Measurements from ENCODE around the gene PCK2. TPM values are rescaled to one million over a fixed set of nuclear protein-coding genes. Genes with fewer than 3 reads are reported as not detected.

The PCK2 gene
- total and polyA plus RNA-seq, 2 donors (not counting 3 experiments of a cell fraction or from before 2014, with no cell fraction given) = 23.5 to 24.5 TPM

DNA sequence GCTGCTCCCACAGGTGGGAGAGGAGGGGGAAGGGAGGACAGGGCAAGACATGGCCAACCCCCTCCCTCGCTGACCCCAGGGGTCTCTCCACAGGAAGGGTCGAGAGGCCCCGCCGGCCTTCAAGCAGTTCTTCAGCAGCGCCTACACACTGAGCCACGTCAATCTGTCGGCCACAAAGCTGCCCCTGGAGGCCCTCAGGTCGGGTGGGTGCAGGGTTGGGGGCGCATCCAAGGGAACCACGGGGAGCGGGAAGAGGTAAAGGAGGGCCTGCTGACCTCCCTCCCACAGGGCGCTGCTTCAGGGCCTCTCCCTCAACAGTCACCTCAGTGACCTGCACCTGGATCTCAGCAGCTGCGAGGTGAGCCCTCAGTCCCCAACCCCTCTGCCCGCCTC is 36.2 kb upstream of the PCK2 start:
- intact Hi-C loops (cut with micrococcal nuclease) (loop anchor here (1.0 to 5.0 kb wide), 6 partner anchors 32 to 239 kb away; partner anchors contain the start of genes IRF9 and MDP1), dilution Hi-C loops (cut with MboI; ENCODE audit: extremely low pct_ligation_motif_present, low sequenced_read_pairs) (no loop called here)
- no peaks in the 10 kb centered on the region for H3K9me3 ChIP-seq (replicated peaks; ENCODE audit: control insufficient read depth, insufficient read depth, low read length)
- H3K4me3 ChIP-seq (replicated peaks in 1 of 3; ENCODE audit: insufficient read depth in 1 of 3, low read depth in 1 of 3, low read length in 3 of 3) = no peak overlapping the region
- H4K20me1 ChIP-seq (replicated peaks; ENCODE audit: control insufficient read depth, extremely low read depth, insufficient read depth, low read length) = no peaks in the 10 kb centered on the region
- no peak overlapping the region for H3K4me2 ChIP-seq (ENCODE audit: insufficient read depth, low read length)
- no TSS peak for BruUV-seq (replicated peaks)
- no peaks in the 10 kb centered on the region for H3K4me1 ChIP-seq (ENCODE audit: control insufficient read depth, extremely low read depth, insufficient read depth, low read length)
- no peaks in the 10 kb centered on the region for H3K36me3 ChIP-seq (ENCODE audit: control insufficient read depth in 2 of 2, extremely low read depth in 1 of 2, insufficient read depth in 2 of 2, low read length in 2 of 2)
- ChIA-PET CTCF (interaction anchor here (0.6 to 9.5 kb wide), 39 partner anchors 10 to 467 kb away, joined by 3 to 420 read pairs (median 6); partner anchors contain the start of genes CHMP4A, CIDEB, DCAF11 and DHRS1), POLR2A (interaction anchor here (1.7 to 2.0 kb wide), 2 partner anchors 32 to 51 kb away, joined by 7 to 8 read pairs; no protein-coding TSS in a partner anchor)
- no peaks in the 10 kb centered on the region for H3K27me3 ChIP-seq (ENCODE audit: control insufficient read depth in 2 of 2, insufficient read depth in 2 of 2, low read length in 2 of 2)
- H3K79me2 ChIP-seq (ENCODE audit: control insufficient read depth, insufficient read depth, low read length) = no peaks in the 10 kb centered on the region
- no peak overlapping the region for H3K9ac ChIP-seq (replicated peaks; ENCODE audit: extremely low read depth, insufficient read depth, low read length)
- no peak for DNase-seq (ENCODE audit: low read depth, low spot score)
- H3K27ac ChIP-seq (ENCODE audit: insufficient read depth, low read depth, low read length) = no peak overlapping the region
- no peaks in the 10 kb centered on the region for H3K9me1 ChIP-seq (replicated peaks; ENCODE audit: control insufficient read depth, extremely low read depth, insufficient read depth, low read length)
- FAIRE-seq = no peak
- no peak overlapping the region for H2AFZ ChIP-seq (ENCODE audit: low read depth, low read length)
- no peak for TF ChIP-seq FOS (IDR thresholded peaks at IDR 0.05; ENCODE audit: borderline replicate concordance, insufficient read depth, low read length)
- TF ChIP-seq GATA2 (IDR thresholded peaks at IDR 0.05; ENCODE audit: insufficient read depth, insufficient read length, low read depth, low read length) = no peak
- TF ChIP-seq, protein P1, sequence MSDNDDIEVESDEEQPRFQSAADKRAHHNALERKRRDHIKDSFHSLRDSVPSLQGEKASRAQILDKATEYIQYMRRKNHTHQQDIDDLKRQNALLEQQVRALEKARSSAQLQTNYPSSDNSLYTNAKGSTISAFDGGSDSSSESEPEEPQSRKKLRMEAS (IDR thresholded peaks at IDR 0.05; ENCODE audit: insufficient read depth, insufficient read length) = no peak
- TF ChIP-seq POLR2A (IDR thresholded peaks at IDR 0.05; ENCODE audit: low read depth, low read length) = no peak
- TF ChIP-seq POLR2AphosphoS5 (IDR thresholded peaks at IDR 0.05; ENCODE audit: insufficient read depth, low read depth, low read length) = no peak
- no peak for TF ChIP-seq MYC (IDR thresholded peaks at IDR 0.05; ENCODE audit: low read depth, low read length)
- TF ChIP-seq, protein P2, sequence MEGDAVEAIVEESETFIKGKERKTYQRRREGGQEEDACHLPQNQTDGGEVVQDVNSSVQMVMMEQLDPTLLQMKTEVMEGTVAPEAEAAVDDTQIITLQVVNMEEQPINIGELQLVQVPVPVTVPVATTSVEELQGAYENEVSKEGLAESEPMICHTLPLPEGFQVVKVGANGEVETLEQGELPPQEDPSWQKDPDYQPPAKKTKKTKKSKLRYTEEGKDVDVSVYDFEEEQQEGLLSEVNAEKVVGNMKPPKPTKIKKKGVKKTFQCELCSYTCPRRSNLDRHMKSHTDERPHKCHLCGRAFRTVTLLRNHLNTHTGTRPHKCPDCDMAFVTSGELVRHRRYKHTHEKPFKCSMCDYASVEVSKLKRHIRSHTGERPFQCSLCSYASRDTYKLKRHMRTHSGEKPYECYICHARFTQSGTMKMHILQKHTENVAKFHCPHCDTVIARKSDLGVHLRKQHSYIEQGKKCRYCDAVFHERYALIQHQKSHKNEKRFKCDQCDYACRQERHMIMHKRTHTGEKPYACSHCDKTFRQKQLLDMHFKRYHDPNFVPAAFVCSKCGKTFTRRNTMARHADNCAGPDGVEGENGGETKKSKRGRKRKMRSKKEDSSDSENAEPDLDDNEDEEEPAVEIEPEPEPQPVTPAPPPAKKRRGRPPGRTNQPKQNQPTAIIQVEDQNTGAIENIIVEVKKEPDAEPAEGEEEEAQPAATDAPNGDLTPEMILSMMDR (IDR thresholded peaks at IDR 0.05; ENCODE audit: extremely low read depth in 1 of 2, insufficient read depth in 1 of 2, low read depth in 1 of 2, low read length in 2 of 2) = no peak
- no peak for TF ChIP-seq EZH2 (IDR thresholded peaks at IDR 0.05; ENCODE audit: borderline replicate concordance, low read depth, low read length, severe bottlenecking)
- no peak for TF ChIP-seq JUN (IDR thresholded peaks at IDR 0.05; ENCODE audit: borderline replicate concordance, insufficient read depth, insufficient read length, low read depth)
